H1 (cell line): ENCODE results near the gene DAB2IP. TPM values are rescaled to one million over a fixed set of nuclear protein-coding genes. Genes with fewer than 3 reads are reported as not detected.

Experiments used
- ASH2L ChIP-seq: fragments of 200-600, 300-600 bp; sonication (generic); IDR thresholded peaks from one replicate; pipeline ENCODE4 v1.7.1; 2017; ENCODE audit warnings: low read length
- BACH1 ChIP-seq: IDR thresholded peaks from 2 replicates; pipeline ENCODE4 v1.6.1; 2012; ENCODE audit warnings: low read length, improper control_type of control experiment
- CREB1 ChIP-seq: IDR thresholded peaks from 2 replicates; pipeline ENCODE4 v1.6.1; 2012; ENCODE audit warnings: inconsistent platforms
- KDM4A ChIP-seq: IDR thresholded peaks from one replicate; pipeline ENCODE4 v1.7.1; 2012; ENCODE audit warnings: low read depth, mild to moderate bottlenecking, moderate library complexity, low read length, inconsistent platforms; ENCODE audit not compliant: severe bottlenecking
- RBBP5 ChIP-seq: IDR thresholded peaks from 2 replicates; pipeline ENCODE4 v1.7.1; 2012; ENCODE audit warnings: low read depth, mild to moderate bottlenecking, inconsistent platforms, low read length, moderate library complexity, borderline replicate concordance
- SRF ChIP-seq: IDR thresholded peaks from 2 replicates; pipeline ENCODE4 v1.6.1; 2011; ENCODE audit warnings: mild to moderate bottlenecking, low read depth, low read length, moderate library complexity
- polyA plus RNA-seq, 7 experiments: library from polyadenylated mRNA; depleted of rRNA in 3 of 7; stranded (reverse) in 5 of 7; unstranded in 2 of 7; fragments of >200 nt in 5 of 7; fragments of 200-250 nt in 2 of 7; gene quantifications; 1 replicate in 5 of 7; 2 replicates in 1 of 7; 4 replicates in 1 of 7; pipeline versions ENCODE4 v1.2.1 to v1.2.3, GENCODE V29; 2011 to 2013; ENCODE audit warnings: missing spikeins in 2 of 7, mixed read lengths in 2 of 7
- total RNA-seq: library from RNA; stranded (reverse); fragmentation: NEBNext Ultra II Directional; extraction: Animal tissue kit (Norgen Biotek cat#: 25700); gene quantifications from 2 replicates; pipeline ENCODE4 v1.2.1, GENCODE V29; 2021
- TF ChIP-seq, protein P1 (sequence below), 3 experiments: IDR thresholded peaks; 1 replicate in 2 of 3; 2 replicates in 1 of 3; pipeline versions ENCODE4 v1.5.1 to v1.6.1; 2011; ENCODE audit warnings: low read length in 3 of 3, mild to moderate bottlenecking in 3 of 3, inconsistent platforms in 2 of 3, low read depth in 1 of 3, moderate library complexity in 1 of 3; ENCODE audit not compliant: insufficient read depth in 1 of 3; ENCODE audit errors: control extremely low read depth in 1 of 3
- TF ChIP-seq, protein P2 (sequence below): IDR thresholded peaks from 2 replicates; pipeline ENCODE4 v1.6.1; 2011; ENCODE audit warnings: low read length, improper control_type of control experiment
- TF ChIP-seq, protein P3 (sequence below): IDR thresholded peaks from 2 replicates; pipeline ENCODE4 v1.6.1; 2012; ENCODE audit warnings: inconsistent platforms

The DAB2IP gene
- total and polyA plus RNA-seq, 2 of the 8 experiments (the other 6 are each of a cell fraction or from before 2014, with no cell fraction given): 19.7 to 39.5 TPM

DNA sequence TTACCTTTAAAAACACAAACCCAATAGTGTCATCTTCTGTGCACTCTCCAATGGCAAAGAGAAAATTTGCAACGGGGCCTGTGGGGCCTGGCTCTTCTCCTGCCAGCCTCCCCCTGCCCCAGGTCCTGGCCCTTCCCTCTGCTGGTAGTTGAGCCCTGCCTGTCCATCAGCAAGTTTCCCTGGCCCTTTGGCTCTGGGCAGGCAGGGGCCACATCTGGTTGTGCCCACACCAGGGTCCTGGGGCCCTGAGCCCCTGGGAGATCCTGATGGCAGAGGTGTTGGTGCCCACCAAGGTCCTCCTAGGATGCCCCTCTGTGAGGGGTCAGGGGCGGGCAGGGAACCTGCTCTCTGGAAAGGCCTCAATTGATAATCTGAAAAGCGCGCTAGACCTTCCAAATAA is 157.3 kb downstream of the DAB2IP start (continued):
- TF ChIP-seq, protein P1, sequence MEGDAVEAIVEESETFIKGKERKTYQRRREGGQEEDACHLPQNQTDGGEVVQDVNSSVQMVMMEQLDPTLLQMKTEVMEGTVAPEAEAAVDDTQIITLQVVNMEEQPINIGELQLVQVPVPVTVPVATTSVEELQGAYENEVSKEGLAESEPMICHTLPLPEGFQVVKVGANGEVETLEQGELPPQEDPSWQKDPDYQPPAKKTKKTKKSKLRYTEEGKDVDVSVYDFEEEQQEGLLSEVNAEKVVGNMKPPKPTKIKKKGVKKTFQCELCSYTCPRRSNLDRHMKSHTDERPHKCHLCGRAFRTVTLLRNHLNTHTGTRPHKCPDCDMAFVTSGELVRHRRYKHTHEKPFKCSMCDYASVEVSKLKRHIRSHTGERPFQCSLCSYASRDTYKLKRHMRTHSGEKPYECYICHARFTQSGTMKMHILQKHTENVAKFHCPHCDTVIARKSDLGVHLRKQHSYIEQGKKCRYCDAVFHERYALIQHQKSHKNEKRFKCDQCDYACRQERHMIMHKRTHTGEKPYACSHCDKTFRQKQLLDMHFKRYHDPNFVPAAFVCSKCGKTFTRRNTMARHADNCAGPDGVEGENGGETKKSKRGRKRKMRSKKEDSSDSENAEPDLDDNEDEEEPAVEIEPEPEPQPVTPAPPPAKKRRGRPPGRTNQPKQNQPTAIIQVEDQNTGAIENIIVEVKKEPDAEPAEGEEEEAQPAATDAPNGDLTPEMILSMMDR (IDR thresholded peaks at IDR 0.05; ENCODE audit: control extremely low read depth in 1 of 3, insufficient read depth in 1 of 3, low read depth in 1 of 3, low read length in 3 of 3): no peak
- TF ChIP-seq SRF (no peak), ASH2L (no peak), CREB1 (no peak), RBBP5 (no peak), KDM4A (no peak), BACH1 (no peak)
- TF ChIP-seq, protein P2, sequence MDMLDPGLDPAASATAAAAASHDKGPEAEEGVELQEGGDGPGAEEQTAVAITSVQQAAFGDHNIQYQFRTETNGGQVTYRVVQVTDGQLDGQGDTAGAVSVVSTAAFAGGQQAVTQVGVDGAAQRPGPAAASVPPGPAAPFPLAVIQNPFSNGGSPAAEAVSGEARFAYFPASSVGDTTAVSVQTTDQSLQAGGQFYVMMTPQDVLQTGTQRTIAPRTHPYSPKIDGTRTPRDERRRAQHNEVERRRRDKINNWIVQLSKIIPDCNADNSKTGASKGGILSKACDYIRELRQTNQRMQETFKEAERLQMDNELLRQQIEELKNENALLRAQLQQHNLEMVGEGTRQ: no peak
- TF ChIP-seq, protein P3, sequence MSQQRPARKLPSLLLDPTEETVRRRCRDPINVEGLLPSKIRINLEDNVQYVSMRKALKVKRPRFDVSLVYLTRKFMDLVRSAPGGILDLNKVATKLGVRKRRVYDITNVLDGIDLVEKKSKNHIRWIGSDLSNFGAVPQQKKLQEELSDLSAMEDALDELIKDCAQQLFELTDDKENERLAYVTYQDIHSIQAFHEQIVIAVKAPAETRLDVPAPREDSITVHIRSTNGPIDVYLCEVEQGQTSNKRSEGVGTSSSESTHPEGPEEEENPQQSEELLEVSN: no peak
